GM12872 (cell line): ENCODE results near the gene OGFR.

ENCODE experiments used
- TF ChIP-seq, protein P1 (sequence below): IDR thresholded peaks from 3 replicates; pipeline ENCODE4 v1.5.1; 2011; ENCODE audit warnings: low read depth, mild to moderate bottlenecking, low read length, moderate library complexity; ENCODE audit not compliant: insufficient read depth

The OGFR gene

DNA sequence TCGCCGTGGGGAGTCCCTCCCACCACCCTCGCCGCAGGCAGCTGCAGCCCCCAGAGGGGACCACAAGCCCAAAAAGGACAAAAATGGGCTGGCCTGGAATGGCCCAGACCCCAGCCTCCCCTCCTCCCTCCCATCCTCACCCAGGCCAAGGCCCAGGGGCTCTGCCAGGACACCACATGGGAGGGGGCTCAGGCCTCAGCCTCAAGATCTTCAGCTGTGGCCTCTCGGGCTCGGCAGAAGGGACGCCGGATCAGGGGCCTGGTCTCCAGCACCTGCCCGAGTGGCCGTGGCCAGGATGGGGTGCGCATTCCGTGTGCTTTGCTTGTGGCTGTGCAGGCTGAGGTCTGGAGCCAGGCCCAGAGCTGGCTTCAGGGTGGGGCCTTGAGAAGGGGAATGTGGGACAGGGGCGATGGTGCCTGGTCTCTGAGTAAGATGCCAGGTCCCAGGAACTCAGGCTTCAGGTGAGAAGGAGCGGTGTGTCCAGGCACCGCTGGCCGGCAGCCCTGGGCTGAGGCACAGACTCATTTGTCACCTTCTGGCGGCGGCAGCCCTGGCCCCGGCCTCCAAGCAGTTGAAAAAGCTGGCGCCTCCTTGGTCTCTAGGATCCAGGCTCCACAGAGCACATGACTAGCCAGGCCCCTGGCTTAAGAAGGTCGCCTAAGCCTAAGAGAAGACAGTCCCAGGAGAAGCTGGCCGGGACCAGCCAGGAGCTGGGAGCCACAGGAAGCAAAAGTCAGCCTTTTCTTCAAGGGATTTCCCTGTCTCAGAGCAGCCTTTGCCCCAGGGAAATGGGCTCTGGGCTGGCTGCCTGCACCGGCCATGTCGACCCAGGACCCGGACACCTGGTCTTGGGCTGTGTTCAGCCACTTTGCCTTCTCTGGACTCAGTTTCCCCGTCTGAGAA lies 43.5 kb upstream of the OGFR start:
- TF ChIP-seq, protein P1, sequence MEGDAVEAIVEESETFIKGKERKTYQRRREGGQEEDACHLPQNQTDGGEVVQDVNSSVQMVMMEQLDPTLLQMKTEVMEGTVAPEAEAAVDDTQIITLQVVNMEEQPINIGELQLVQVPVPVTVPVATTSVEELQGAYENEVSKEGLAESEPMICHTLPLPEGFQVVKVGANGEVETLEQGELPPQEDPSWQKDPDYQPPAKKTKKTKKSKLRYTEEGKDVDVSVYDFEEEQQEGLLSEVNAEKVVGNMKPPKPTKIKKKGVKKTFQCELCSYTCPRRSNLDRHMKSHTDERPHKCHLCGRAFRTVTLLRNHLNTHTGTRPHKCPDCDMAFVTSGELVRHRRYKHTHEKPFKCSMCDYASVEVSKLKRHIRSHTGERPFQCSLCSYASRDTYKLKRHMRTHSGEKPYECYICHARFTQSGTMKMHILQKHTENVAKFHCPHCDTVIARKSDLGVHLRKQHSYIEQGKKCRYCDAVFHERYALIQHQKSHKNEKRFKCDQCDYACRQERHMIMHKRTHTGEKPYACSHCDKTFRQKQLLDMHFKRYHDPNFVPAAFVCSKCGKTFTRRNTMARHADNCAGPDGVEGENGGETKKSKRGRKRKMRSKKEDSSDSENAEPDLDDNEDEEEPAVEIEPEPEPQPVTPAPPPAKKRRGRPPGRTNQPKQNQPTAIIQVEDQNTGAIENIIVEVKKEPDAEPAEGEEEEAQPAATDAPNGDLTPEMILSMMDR, result no peak

DNA sequence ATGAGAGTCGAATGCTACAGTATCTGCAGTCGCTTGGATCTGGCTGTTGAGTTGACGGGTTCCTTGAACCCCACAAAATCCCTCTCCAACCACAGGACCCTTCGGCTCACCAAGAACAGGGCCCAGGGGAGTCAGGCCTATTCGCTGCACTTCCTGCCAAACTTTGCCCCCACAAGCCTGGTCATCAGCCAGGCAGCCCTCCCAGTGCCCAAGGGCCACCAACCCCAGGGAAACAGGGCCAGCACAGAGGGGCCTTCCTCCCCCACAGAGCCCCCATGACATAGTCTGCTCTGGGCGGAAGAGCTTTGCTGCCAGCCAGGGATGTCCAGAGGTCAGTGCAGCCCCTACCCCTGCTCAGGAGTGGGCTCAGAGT lies 42.9 kb upstream of the OGFR start:
- TF ChIP-seq, protein P1, result no peak

DNA sequence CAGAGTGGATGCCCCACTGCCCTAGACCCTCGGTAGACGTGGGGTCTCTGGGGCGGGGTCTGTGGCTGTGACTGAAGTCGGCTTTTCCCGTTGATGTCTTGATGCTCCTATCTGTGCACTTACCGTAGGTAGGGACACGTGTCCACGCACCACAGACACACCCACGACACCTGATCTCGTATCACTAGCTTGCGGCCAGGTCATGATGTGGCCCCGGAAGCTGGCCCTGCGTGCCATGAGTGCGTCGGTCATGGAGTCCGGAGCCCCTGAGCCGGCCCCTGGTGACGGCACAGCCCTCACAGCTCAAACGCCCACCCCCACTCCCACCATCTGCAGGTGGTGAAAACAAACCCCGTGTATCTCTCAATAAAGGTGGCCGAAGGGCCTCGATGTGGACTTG lies 42.3 kb upstream of the OGFR start:
- TF ChIP-seq, protein P1, result no peak

DNA sequence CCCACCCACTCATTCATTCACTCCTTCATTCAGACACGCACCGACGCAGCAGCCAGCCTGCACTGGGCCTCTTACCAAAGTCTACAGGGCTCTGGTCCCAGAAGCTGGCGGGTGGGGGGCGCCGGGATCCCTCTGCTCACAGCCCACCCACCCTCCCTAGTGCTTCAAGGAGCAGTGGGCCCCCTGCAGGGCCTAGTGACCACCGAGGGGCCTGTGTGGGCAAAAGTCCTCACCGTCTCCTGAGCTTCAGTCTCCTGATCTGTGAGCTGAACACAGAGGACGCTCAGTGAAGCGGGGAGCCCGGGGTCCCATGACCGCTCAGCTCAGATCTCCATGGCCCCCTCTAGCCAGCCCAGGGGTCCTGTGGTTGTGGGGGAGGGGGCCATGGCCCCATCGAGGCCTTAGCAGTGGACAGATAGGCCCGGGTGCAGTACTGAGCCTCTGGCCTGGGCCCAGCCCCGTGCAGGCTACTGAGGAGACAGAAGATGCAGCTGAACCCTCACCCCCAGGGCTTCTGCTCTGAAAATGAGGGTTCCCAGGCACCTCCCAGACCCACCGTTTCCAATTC lies 41.8 kb upstream of the OGFR start:
- TF ChIP-seq, protein P1, result no peak

DNA sequence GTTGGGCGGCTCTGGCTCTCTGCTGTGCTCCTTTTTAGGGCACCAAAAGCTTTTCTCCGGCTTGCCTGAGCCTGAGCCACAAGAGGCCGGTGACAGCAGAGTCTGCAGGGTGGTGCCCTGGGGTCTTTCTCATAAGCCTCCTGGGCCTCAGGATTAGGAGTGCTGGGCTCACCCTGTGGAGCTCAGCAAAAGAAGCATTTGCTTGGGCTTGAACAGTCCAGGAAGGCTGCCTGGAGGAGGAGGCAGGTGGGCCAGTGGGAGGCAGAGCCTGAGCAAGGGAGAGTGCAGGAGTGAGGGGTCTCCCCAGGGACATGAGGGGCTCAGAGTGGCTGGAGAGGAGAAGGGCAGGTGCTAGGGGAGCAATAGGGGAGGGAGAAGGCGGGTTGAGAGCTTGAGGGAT lies 41.2 kb upstream of the OGFR start:
- TF ChIP-seq, protein P1, result no peak

DNA sequence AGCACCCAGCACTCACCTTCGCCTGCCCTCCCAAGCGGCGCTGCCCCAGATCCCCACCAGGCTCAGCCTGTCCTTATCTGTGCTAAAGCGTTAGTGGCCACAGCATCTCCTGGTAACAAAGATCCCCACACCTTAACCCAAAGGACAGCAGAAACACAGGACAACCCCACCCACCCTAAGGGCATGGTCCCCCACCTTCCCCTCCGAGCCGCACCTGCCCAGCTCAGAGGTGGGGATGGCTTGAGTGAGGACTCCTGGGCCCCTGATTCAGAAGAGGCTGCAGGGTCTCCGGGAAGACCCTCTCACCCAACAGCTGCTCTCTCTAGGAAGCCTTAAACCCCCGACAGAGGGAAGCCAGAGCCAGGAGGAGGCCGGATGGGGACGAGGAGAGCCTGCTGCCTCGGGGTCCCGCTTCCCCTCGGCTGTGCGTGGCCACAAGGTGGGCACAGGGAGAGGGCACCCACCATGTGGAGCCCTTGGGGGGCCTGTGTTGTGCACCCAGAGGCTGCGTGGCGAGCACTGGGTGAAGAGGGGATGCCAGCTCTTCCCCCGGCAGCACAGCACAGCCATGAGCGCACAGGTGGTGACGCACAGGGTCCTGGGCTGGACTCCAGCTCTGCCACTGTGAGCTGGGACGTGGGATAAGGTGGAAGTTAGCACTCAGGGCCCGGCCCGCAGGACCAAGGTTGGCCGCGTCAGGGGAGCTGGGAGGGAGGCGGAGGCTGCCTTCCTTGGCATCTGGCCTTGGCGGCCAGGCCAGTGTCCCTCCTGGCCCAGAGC lies 40.3 kb upstream of the OGFR start:
- TF ChIP-seq, protein P1, result no peak

DNA sequence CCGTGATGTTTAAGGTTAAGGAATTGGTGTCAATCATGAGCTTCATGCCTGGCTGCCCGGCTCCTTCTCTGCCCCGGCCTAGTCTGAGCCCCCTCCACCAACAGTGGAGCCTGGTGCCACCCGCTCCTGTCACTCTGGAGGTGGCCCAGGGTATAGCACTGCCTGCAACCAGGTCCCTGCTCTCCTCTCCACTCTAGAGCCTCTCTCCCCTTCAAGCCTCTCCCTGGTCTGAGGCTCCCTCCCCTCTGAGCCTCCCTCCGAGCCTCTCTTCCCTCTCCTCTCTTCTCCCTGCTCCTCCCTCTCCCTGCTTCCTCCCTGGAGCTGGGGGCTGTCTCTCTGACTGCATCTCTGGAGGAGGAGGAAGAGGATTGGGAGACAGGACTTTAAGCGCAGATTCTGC lies 39.6 kb upstream of the OGFR start:
- TF ChIP-seq, protein P1, result no peak; the same call in 2 of the 3 replicates
